PFSK-1 (cell line): Measurements from ENCODE around the gene PLIN5.

Experiments used
- FOXP2 ChIP-seq: optimal IDR thresholded peaks from 2 replicates; pipeline ENCODE3; 2011; ENCODE audit warnings: borderline replicate concordance, control low read depth, inconsistent platforms; ENCODE audit not compliant: insufficient read depth; ENCODE audit errors: extremely low read length, extremely low read depth
- POLR2AphosphoS5 ChIP-seq: IDR thresholded peaks from 2 replicates; pipeline ENCODE4 v1.6.1; 2012; ENCODE audit warnings: low read depth, mild to moderate bottlenecking, control low read depth, low read length, moderate library complexity
- SIN3A ChIP-seq: IDR thresholded peaks from 2 replicates; pipeline ENCODE4 v1.6.1; 2012; ENCODE audit warnings: mild to moderate bottlenecking, low read length, moderate library complexity, borderline replicate concordance; ENCODE audit not compliant: insufficient read depth
- TAF1 ChIP-seq: IDR thresholded peaks from 2 replicates; pipeline ENCODE4 v1.6.1; 2012; ENCODE audit warnings: low read length, control low read depth, borderline replicate concordance; ENCODE audit not compliant: insufficient read depth
- TF ChIP-seq, protein P1 (sequence below), 2 experiments: IDR thresholded peaks; 2 replicates each; pipeline versions ENCODE4 v1.6.1 to v1.8.0; 2011 to 2012; ENCODE audit warnings: low read depth in 2 of 2, low read length in 2 of 2, control low read depth in 1 of 2, inconsistent platforms in 1 of 2, mild to moderate bottlenecking in 1 of 2, moderate library complexity in 1 of 2; ENCODE audit not compliant: insufficient read depth in 1 of 2

The PLIN5 gene

DNA sequence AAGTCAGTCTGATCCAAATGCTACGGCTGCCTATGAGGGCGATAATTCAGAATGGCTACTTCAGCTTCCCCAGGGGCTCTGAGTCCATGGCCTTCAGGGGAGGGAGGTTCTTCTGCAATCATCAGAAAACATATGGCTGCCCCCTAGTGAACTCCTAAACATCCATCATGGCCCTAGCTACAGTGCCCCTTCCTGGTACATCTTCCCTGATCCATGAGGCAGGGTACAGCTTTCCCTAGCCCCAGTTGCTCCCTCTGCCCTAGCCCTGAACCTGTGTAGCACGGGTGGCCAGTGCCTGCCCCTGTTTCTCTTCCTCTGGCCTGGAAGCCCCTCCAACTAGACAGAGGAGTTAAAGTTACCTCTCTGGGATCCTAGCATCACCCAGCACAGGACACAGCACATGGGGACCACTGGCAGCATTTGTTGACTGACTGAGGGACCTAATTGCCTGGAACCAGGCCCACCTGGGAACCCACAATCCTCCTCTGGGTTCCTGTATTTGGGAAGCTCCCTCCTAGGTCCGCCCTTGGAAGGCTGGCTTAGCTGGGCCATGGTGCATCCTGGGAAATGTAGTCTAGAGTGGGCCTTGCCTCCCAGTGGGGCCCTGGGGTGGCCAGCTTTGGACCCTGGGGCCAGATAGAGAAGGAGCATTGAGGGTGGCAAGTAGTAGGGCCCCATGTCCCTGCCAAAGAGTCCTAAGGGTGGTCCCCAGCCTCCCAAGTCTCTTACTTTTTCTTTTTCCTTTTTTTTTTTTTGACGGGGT is 42.2 kb upstream of the PLIN5 start:
- TF ChIP-seq, protein P1, sequence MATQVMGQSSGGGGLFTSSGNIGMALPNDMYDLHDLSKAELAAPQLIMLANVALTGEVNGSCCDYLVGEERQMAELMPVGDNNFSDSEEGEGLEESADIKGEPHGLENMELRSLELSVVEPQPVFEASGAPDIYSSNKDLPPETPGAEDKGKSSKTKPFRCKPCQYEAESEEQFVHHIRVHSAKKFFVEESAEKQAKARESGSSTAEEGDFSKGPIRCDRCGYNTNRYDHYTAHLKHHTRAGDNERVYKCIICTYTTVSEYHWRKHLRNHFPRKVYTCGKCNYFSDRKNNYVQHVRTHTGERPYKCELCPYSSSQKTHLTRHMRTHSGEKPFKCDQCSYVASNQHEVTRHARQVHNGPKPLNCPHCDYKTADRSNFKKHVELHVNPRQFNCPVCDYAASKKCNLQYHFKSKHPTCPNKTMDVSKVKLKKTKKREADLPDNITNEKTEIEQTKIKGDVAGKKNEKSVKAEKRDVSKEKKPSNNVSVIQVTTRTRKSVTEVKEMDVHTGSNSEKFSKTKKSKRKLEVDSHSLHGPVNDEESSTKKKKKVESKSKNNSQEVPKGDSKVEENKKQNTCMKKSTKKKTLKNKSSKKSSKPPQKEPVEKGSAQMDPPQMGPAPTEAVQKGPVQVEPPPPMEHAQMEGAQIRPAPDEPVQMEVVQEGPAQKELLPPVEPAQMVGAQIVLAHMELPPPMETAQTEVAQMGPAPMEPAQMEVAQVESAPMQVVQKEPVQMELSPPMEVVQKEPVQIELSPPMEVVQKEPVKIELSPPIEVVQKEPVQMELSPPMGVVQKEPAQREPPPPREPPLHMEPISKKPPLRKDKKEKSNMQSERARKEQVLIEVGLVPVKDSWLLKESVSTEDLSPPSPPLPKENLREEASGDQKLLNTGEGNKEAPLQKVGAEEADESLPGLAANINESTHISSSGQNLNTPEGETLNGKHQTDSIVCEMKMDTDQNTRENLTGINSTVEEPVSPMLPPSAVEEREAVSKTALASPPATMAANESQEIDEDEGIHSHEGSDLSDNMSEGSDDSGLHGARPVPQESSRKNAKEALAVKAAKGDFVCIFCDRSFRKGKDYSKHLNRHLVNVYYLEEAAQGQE (IDR thresholded peaks at IDR 0.05; ENCODE audit: insufficient read depth in 1 of 2, low read depth in 2 of 2, low read length in 2 of 2), result no peak
- TF ChIP-seq POLR2AphosphoS5 (no peak), SIN3A (no peak), FOXP2 (no peak), TAF1 (no peak)

DNA sequence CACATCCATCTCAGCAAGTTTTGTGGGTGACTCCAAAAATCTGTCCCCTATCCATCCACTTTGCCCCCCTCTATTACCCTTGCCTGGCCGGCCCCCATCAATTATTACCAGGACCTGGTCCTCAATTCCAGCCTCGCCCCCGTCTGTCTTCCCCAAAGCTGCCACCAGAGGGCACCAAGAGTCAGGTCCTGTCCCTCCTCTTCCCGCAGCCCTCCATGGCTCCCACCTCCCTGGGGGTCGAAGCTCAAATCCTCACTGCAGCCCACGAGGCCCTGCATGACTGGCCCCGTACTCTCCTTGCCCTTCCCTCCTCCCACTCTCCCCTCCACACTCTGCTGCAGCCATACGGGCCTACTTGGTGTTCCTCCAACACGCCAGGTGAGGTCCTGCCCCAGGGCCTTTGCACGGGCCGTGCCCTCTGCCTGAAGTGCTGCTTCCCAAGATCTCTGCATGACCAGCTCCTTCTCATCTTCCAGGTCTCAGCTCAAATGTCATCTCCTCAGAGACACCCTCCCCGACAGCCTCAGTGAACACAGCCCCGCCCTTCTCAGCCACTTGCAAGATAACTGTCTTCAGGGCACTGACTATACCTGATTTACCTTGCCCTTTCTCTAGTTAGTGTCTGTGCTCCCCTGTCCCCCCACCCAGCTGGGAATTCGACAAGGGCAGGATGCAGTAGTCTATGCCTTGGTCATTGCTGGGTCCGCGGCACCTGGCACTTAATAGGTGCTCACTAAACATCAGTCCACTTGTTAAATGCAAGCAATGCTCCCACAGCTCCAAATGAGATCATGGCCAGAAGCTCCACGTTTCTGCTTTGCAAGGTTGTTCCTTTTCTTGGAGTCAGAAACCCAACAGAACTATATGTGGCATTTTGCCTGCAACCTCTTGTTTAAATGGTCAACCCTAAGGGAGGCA is 41.3 kb upstream of the PLIN5 start:
- TF ChIP-seq TAF1 (no peak), FOXP2 (no peak), POLR2AphosphoS5 (no peak)
- TF ChIP-seq, protein P1 (IDR thresholded peaks at IDR 0.05; ENCODE audit: insufficient read depth in 1 of 2, low read depth in 2 of 2, low read length in 2 of 2), result no peak

DNA sequence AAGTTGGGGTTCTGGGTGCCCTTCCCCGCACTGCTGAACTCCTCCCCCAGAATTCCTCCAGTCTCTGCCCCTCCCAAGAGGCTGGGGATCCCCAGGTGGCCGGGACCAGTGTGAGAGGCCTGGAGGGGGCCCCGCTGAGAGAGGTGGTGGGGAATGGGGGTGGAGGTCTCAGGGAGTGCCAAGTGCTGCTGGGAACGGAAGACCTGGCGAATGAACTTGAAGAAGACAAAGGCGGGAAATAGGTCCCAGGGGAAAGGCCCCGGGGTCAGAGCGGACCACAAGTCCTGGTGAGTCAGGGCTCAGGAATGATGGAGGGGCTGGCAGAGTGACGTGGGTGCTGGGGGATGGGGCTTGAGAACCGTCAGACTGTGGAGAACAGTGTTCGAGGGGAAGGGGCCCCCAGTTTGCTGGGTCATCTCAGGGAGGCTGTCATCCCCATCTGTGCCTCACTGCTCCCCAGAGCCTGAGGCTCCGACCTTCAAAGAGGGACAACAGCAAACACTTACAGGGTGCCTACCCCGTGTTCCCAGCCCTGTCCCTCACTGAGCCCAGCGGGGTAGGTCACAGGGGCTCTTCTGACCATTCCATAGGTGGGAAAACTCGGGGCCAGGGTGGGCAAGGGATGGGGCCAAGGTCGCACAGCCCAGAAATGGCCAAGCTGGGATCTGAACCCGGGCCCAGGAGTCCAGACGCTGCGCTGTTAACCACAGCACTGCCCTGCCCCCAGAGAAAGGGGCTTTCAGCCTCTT is 40.4 kb upstream of the PLIN5 start:
- TF ChIP-seq TAF1 (no peak), FOXP2 (peak; percentile 46)

DNA sequence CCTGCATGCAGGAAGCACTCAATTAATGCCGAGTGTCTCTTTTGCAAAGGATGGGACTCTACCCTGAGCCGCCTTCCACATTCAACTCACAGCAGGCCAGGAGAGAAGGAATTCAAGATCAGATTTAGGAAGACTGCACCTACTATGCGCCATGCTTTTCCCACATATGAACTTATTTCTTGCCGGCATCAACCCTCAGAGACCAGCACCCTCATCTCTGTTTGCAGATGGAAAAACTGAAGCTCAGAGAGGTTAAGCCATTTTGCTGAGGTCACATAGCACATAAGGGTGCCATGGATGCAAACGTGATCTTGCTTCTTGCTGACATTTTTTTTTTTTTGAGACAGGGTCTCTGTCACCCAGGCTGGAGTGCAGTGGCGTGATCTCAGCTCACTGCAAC is 38.7 kb upstream of the PLIN5 start:
- no peak for TF ChIP-seq TAF1
- no peak for TF ChIP-seq SIN3A
- no peak for TF ChIP-seq FOXP2
- TF ChIP-seq POLR2AphosphoS5, result no peak
- TF ChIP-seq, protein P1 (IDR thresholded peaks at IDR 0.05; ENCODE audit: insufficient read depth in 1 of 2, low read depth in 2 of 2, low read length in 2 of 2), result no peak

DNA sequence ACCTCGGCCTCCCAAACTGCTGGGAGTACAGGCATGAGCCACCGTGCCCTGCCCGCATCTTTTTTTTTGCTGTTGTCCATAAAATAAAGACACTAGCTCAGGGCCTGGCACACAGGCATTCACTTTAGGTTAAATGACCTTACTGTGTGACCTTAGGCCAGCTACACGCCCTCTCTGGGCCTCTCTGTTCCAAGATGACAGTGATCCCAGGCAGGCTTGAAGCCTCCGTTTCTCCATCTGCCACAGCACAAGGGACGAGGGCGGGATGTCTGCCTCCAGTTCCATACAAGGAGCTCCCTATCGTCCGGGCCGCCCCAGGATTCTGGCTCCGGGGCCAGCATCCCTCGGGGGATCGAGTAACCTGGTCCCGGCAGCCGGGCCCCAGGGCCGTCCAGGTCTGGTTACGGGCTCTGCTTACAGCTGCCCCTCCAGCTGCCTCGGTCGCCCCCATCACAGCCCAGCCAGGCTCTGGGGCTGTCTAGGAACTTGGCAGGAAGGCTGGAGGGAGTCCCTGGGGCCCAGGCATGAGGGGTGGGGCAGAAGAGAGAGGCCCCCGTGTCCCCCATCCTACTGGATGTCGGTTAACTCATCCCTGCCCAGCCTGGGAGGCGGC is 36.4 kb upstream of the PLIN5 start:
- TF ChIP-seq TAF1 (no peak), POLR2AphosphoS5 (no peak), SIN3A (no peak), FOXP2 (no peak)
- TF ChIP-seq, protein P1 (IDR thresholded peaks at IDR 0.05; ENCODE audit: insufficient read depth in 1 of 2, low read depth in 2 of 2, low read length in 2 of 2), result no peak
